ENCODE data around the gene EBI3.

The EBI3 gene

GRCh38 chr19:4213116-4213515 lies 16.2 kb upstream of the EBI3 start:
- ATAC-seq, result no peak
- TF ChIP-seq ZNF8 (CRISPR knock-in tag; IDR thresholded peaks at IDR 0.05) (no peak), ZFP3 (CRISPR knock-in tag; IDR thresholded peaks at IDR 0.05) (no peak), PATZ1 (CRISPR knock-in tag; IDR thresholded peaks at IDR 0.05; ENCODE audit: borderline replicate concordance) (no peak), CSDC2 (CRISPR knock-in tag; IDR thresholded peaks at IDR 0.05) (no peak), ZC3H10 (CRISPR knock-in tag; IDR thresholded peaks at IDR 0.05) (no peak), ARNTL (CRISPR knock-in tag; IDR thresholded peaks at IDR 0.05; ENCODE audit: borderline replicate concordance, low read depth) (no peak), SNAI2 (CRISPR knock-in tag; IDR thresholded peaks at IDR 0.05) (no peak), POU6F1 (CRISPR knock-in tag; IDR thresholded peaks at IDR 0.05; ENCODE audit: borderline replicate concordance, low read depth) (no peak), TCF4 (CRISPR knock-in tag; IDR thresholded peaks at IDR 0.05; ENCODE audit: borderline replicate concordance) (no peak), TOX (CRISPR knock-in tag; IDR thresholded peaks at IDR 0.05; ENCODE audit: borderline replicate concordance) (no peak), BACH2 (CRISPR knock-in tag; IDR thresholded peaks at IDR 0.05; ENCODE audit: borderline replicate concordance) (no peak), ISL1 (CRISPR knock-in tag; IDR thresholded peaks at IDR 0.05) (no peak), OSR1 (CRISPR knock-in tag; IDR thresholded peaks at IDR 0.05) (no peak), GLIS3 (CRISPR knock-in tag; IDR thresholded peaks at IDR 0.05) (no peak), ZFP30 (CRISPR knock-in tag; IDR thresholded peaks at IDR 0.05) (no peak), RARB (CRISPR knock-in tag; IDR thresholded peaks at IDR 0.05) (no peak), TSHZ2 (CRISPR knock-in tag; IDR thresholded peaks at IDR 0.05) (no peak), ZNF565 (CRISPR knock-in tag; conservative IDR thresholded peaks at IDR 0.05; ENCODE audit: low read depth) (no peak)

- ATAC-seq, result no peak
- TF ChIP-seq ZNF70 (CRISPR knock-in tag; IDR thresholded peaks at IDR 0.05) (no peak), CSDC2 (CRISPR knock-in tag; IDR thresholded peaks at IDR 0.05) (no peak), ZFP3 (CRISPR knock-in tag; IDR thresholded peaks at IDR 0.05) (no peak), ZC3H10 (CRISPR knock-in tag; IDR thresholded peaks at IDR 0.05) (no peak), ZNF8 (CRISPR knock-in tag; IDR thresholded peaks at IDR 0.05) (no peak), ZFP30 (CRISPR knock-in tag; IDR thresholded peaks at IDR 0.05) (no peak), PPARA (CRISPR knock-in tag; IDR thresholded peaks at IDR 0.05; ENCODE audit: borderline replicate concordance) (no peak), RARB (CRISPR knock-in tag; IDR thresholded peaks at IDR 0.05) (no peak), BACH2 (CRISPR knock-in tag; IDR thresholded peaks at IDR 0.05; ENCODE audit: borderline replicate concordance) (no peak), TSHZ2 (CRISPR knock-in tag; IDR thresholded peaks at IDR 0.05) (no peak), POU6F1 (CRISPR knock-in tag; IDR thresholded peaks at IDR 0.05; ENCODE audit: borderline replicate concordance, low read depth) (no peak), CSRNP3 (CRISPR knock-in tag; IDR thresholded peaks at IDR 0.05) (no peak), GLIS3 (CRISPR knock-in tag; IDR thresholded peaks at IDR 0.05) (no peak), ZNF565 (CRISPR knock-in tag; conservative IDR thresholded peaks at IDR 0.05; ENCODE audit: low read depth) (no peak), ESRRG (CRISPR knock-in tag; IDR thresholded peaks at IDR 0.05) (no peak), ISL1 (CRISPR knock-in tag; IDR thresholded peaks at IDR 0.05) (no peak), ARNTL (CRISPR knock-in tag; IDR thresholded peaks at IDR 0.05; ENCODE audit: borderline replicate concordance, low read depth) (no peak)
Measured at GRCh38 chr19:4215807-4216206, 13.5 kb upstream of the EBI3 start.
